Prostate gland (tissue), 2 donors: ENCODE measurements around the gene IRF2. TPM values are rescaled to one million over a fixed set of nuclear protein-coding genes. Genes with fewer than 3 reads are reported as not detected.

Experiments used
- DNase-seq: peaks from one replicate; pipeline ENCODE4 v3.0.0-alpha.2; 2019; ENCODE audit warnings: low spot score
- H3K27ac ChIP-seq, 2 donors: fragments of 200-600 bp; sonication (generic); 2 replicates each; pipeline ENCODE4 v1.5.1; 2017 to 2019
- H3K27me3 ChIP-seq: fragments of 200-600 bp; sonication (generic); replicated peaks from 2 replicates; pipeline ENCODE4 v1.5.1; 2019; ENCODE audit not compliant: insufficient read depth
- H3K36me3 ChIP-seq, 2 donors: fragments of 200-600 bp; sonication (generic); 1 replicate in 1 of 2; 2 replicates in 1 of 2; pipeline versions ENCODE4 v1.5.1 to v1.8.1; 2017 to 2019
- H3K4me1 ChIP-seq: fragments of 200-600 bp; sonication (generic); replicated peaks from 2 replicates; pipeline ENCODE4 v1.5.1; 2019
- H3K4me3 ChIP-seq, 2 donors: fragments of 200-600 bp; sonication (generic); 2 replicates each; pipeline ENCODE4 v1.5.1; 2017 to 2019
- H3K9me3 ChIP-seq: fragments of 200-600 bp; sonication (generic); 2 replicates; pipeline ENCODE4 v1.5.1; 2017
- CTCF ChIP-seq, 4 experiments: fragments of 200-600 bp in 2 of 4; fragments of 450-650 bp in 2 of 4; sonication (generic) in 2 of 4; IDR thresholded peaks; 1 replicate in 3 of 4; 2 replicates in 1 of 4; pipeline ENCODE4 v1.5.1; 2016 to 2019; ENCODE audit warnings: antibody characterized with exemption in 4 of 4, mild to moderate bottlenecking in 2 of 4, moderate library complexity in 2 of 4
- POLR2A ChIP-seq: fragments of 450-650 bp; IDR thresholded peaks from one replicate; pipeline ENCODE4 v1.6.1; 2016; ENCODE audit warnings: antibody characterized with exemption, mild to moderate bottlenecking
- POLR2AphosphoS5 ChIP-seq: sonication (generic); formaldehyde crosslinking; IDR thresholded peaks from one replicate; pipeline ENCODE4 v1.6.1; 2017; ENCODE audit warnings: antibody characterized with exemption
- WGBS: methylation state at CpG from one replicate; pipeline ENCODE4 v1.1.5; 2018; 5-methylcytosine and 5-hydroxymethylcytosine counted together
- intact Hi-C: fragments of 100-400 bp; cut with DNase I; formaldehyde crosslinking; loops from one replicate; pipeline ENCODE4 v1.14.2; 2022
- total RNA-seq, 2 donors: library from RNA; depleted of rRNA; stranded (reverse); fragments of >200 nt; gene quantifications; one replicate each; pipeline ENCODE4 v1.1.0, GENCODE V29; 2016

Gene IRF2
- total RNA-seq, 2 donors from 2014 or later: 40.7 to 49.9 TPM

GRCh38 chr4:184437565-184438265 is 36.6 kb downstream of the IRF2 start:
- Histone ChIP-seq H3K9me3 (no peaks in the 10 kb centered on the region), H3K36me3 (no peaks in the 10 kb centered on the region), H3K4me3 (no peak overlapping the region), H3K27me3 (no peaks in the 10 kb centered on the region), H3K27ac (no peak overlapping the region), H3K4me1 (peaks cover 9% of the 10 kb centered on the region)
- TF ChIP-seq POLR2A (no peak), CTCF (IDR thresholded peaks at IDR 0.05) (no peak), POLR2AphosphoS5 (no peak)
- no peak for DNase-seq
- 72% methylated on average over 11 of the region's 11 CpGs for WGBS
- intact Hi-C loops: no loop called here

- TF ChIP-seq CTCF (IDR thresholded peaks at IDR 0.05): no peak
- TF ChIP-seq POLR2A: no peak
- no peak for TF ChIP-seq POLR2AphosphoS5
- H3K36me3 ChIP-seq: no peaks in the 10 kb centered on the region
- H3K4me3 ChIP-seq: no peak overlapping the region
- H3K27me3 ChIP-seq: no peaks in the 10 kb centered on the region
- 78% methylated on average over 6 of the region's 6 CpGs for WGBS
- H3K4me1 ChIP-seq: no peaks in the 10 kb centered on the region
- no peak overlapping the region for H3K27ac ChIP-seq
- no peaks in the 10 kb centered on the region for H3K9me3 ChIP-seq
- intact Hi-C loops: no loop called here
- no peak for DNase-seq
Measured at GRCh38 chr4:184434501-184435066, 39.8 kb downstream of the IRF2 start.

- Histone ChIP-seq H3K36me3 (no peaks in the 10 kb centered on the region), H3K4me3 (no peak overlapping the region), H3K4me1 (no peaks in the 10 kb centered on the region), H3K27ac (no peak overlapping the region), H3K27me3 (no peaks in the 10 kb centered on the region), H3K9me3 (no peaks in the 10 kb centered on the region)
- intact Hi-C loops: no loop called here
- DNase-seq: no peak
- TF ChIP-seq POLR2A (no peak), CTCF (IDR thresholded peaks at IDR 0.05) (no peak), POLR2AphosphoS5 (no peak)
- 94% methylated on average over 13 of the region's 13 CpGs for WGBS
Measured at GRCh38 chr4:184434021-184434420, 40.3 kb downstream of the IRF2 start.

GRCh38 chr4:184433258-184433892 is 41.0 kb downstream of the IRF2 start:
- TF ChIP-seq CTCF (IDR thresholded peaks at IDR 0.05) (no peak), POLR2AphosphoS5 (no peak), POLR2A (no peak)
- H3K9me3 ChIP-seq: no peaks in the 10 kb centered on the region
- H3K36me3 ChIP-seq: no peaks in the 10 kb centered on the region
- intact Hi-C loops: no loop called here
- WGBS: 91% methylated on average over 17 of the region's 17 CpGs
- no peaks in the 10 kb centered on the region for H3K4me1 ChIP-seq
- no peaks in the 10 kb centered on the region for H3K27me3 ChIP-seq
- no peak overlapping the region for H3K4me3 ChIP-seq
- H3K27ac ChIP-seq: no peak overlapping the region
- no peak for DNase-seq
